ENCODE data around the gene PICK1. TPM values are rescaled to one million over a fixed set of nuclear protein-coding genes. Genes with fewer than 3 reads are reported as not detected.

PICK1 gene
- total and polyA plus RNA-seq, 2 donors (not counting 1 experiment from before 2014, with no cell fraction given) = 7.8 to 11.1 TPM

- no peak overlapping the region for H3K9ac ChIP-seq (ENCODE audit: insufficient read depth, low read length)
- no peak overlapping the region for H2AFZ ChIP-seq (ENCODE audit: low read length)
- no peak overlapping the region for H3K4me3 ChIP-seq (replicated peaks in 1 of 4; ENCODE audit: control extremely low read depth in 1 of 4, insufficient read depth in 1 of 4, low read depth in 3 of 4, low read length in 4 of 4)
- H3K27ac ChIP-seq (ENCODE audit: insufficient read depth, low read length) = no peak overlapping the region
- no peaks in the 10 kb centered on the region for H3K9me3 ChIP-seq (ENCODE audit: control insufficient read depth, insufficient read depth, low read depth, low read length)
- H3K4me1 ChIP-seq (ENCODE audit: control insufficient read depth, extremely low read depth, insufficient read depth, low read length) = peaks cover 28% of the 10 kb centered on the region
- DNase-seq (ENCODE audit: low read depth in 2 of 2) = no peak
- no peaks in the 10 kb centered on the region for H4K20me1 ChIP-seq (ENCODE audit: control insufficient read depth, extremely low read depth, insufficient read depth, low read length)
- H3K79me2 ChIP-seq (ENCODE audit: control insufficient read depth, insufficient read depth, low read length) = no peaks in the 10 kb centered on the region
- TF ChIP-seq CTCF (conservative IDR thresholded peaks at IDR 0.05 in 1 of 2, IDR thresholded peaks at IDR 0.05 in 1 of 2; ENCODE audit: low read depth in 1 of 2, low read length in 2 of 2) (no peak), EZH2 (IDR thresholded peaks at IDR 0.05; ENCODE audit: low read length, missing control alignments) (no peak)
- H3K4me2 ChIP-seq (ENCODE audit: extremely low read depth, insufficient read depth, low read length) = no peak overlapping the region
- H3K36me3 ChIP-seq (ENCODE audit: control insufficient read depth, insufficient read depth, low read length) = no peaks in the 10 kb centered on the region
- H3K27me3 ChIP-seq (ENCODE audit: control insufficient read depth, insufficient read depth, low read length) = peaks cover 16% of the 10 kb centered on the region
Observed at GRCh38 chr22:38029901-38030300, 27.3 kb upstream of the PICK1 start.

- Histone ChIP-seq H3K4me1 (ENCODE audit: control insufficient read depth, extremely low read depth, insufficient read depth, low read length) (peaks cover 30% of the 10 kb centered on the region), H3K9me3 (ENCODE audit: control insufficient read depth, insufficient read depth, low read depth, low read length) (no peaks in the 10 kb centered on the region), H3K9ac (ENCODE audit: insufficient read depth, low read length) (no peak overlapping the region), H3K36me3 (ENCODE audit: control insufficient read depth, insufficient read depth, low read length) (no peaks in the 10 kb centered on the region), H3K27me3 (ENCODE audit: control insufficient read depth, insufficient read depth, low read length) (peaks cover 10% of the 10 kb centered on the region), H3K4me2 (ENCODE audit: extremely low read depth, insufficient read depth, low read length) (no peak overlapping the region), H4K20me1 (ENCODE audit: control insufficient read depth, extremely low read depth, insufficient read depth, low read length) (no peaks in the 10 kb centered on the region), H2AFZ (ENCODE audit: low read length) (no peak overlapping the region), H3K79me2 (ENCODE audit: control insufficient read depth, insufficient read depth, low read length) (no peaks in the 10 kb centered on the region), H3K4me3 (replicated peaks in 1 of 4; ENCODE audit: control extremely low read depth in 1 of 4, insufficient read depth in 1 of 4, low read depth in 3 of 4, low read length in 4 of 4) (no peak overlapping the region), H3K27ac (ENCODE audit: insufficient read depth, low read length) (no peak overlapping the region)
- TF ChIP-seq EZH2 (IDR thresholded peaks at IDR 0.05; ENCODE audit: low read length, missing control alignments) (no peak), CTCF (conservative IDR thresholded peaks at IDR 0.05 in 1 of 2, IDR thresholded peaks at IDR 0.05 in 1 of 2; ENCODE audit: low read depth in 1 of 2, low read length in 2 of 2) (no peak)
- DNase-seq (ENCODE audit: low read depth in 2 of 2) = no peak
Observed at GRCh38 chr22:38030311-38031133, 26.7 kb upstream of the PICK1 start.

- H3K27me3 ChIP-seq (ENCODE audit: control insufficient read depth, insufficient read depth, low read length) = peaks cover 4% of the 10 kb centered on the region
- H3K4me2 ChIP-seq (ENCODE audit: extremely low read depth, insufficient read depth, low read length) = no peak overlapping the region
- no peaks in the 10 kb centered on the region for H4K20me1 ChIP-seq (ENCODE audit: control insufficient read depth, extremely low read depth, insufficient read depth, low read length)
- no peaks in the 10 kb centered on the region for H3K36me3 ChIP-seq (ENCODE audit: control insufficient read depth, insufficient read depth, low read length)
- H3K4me1 ChIP-seq (ENCODE audit: control insufficient read depth, extremely low read depth, insufficient read depth, low read length) = peaks cover 30% of the 10 kb centered on the region
- DNase-seq (ENCODE audit: low read depth in 2 of 2) = no peak
- H3K79me2 ChIP-seq (ENCODE audit: control insufficient read depth, insufficient read depth, low read length) = no peaks in the 10 kb centered on the region
- no peak for TF ChIP-seq CTCF (conservative IDR thresholded peaks at IDR 0.05 in 1 of 2, IDR thresholded peaks at IDR 0.05 in 1 of 2; ENCODE audit: low read depth in 1 of 2, low read length in 2 of 2)
- TF ChIP-seq EZH2 (IDR thresholded peaks at IDR 0.05; ENCODE audit: low read length, missing control alignments) = no peak
- H3K4me3 ChIP-seq (replicated peaks in 1 of 4; ENCODE audit: control extremely low read depth in 1 of 4, insufficient read depth in 1 of 4, low read depth in 3 of 4, low read length in 4 of 4) = no peak overlapping the region
- H2AFZ ChIP-seq (ENCODE audit: low read length) = no peak overlapping the region
- H3K9ac ChIP-seq (ENCODE audit: insufficient read depth, low read length) = no peak overlapping the region
- no peak overlapping the region for H3K27ac ChIP-seq (ENCODE audit: insufficient read depth, low read length)
- no peaks in the 10 kb centered on the region for H3K9me3 ChIP-seq (ENCODE audit: control insufficient read depth, insufficient read depth, low read depth, low read length)
Observed at GRCh38 chr22:38031491-38031890, 25.7 kb upstream of the PICK1 start.

All from fibroblast of lung (primary cell).